GM12874 (cell line): ENCODE results near the gene NHERF2.

Source experiments
- CTCF ChIP-seq: IDR thresholded peaks from 2 replicates; pipeline ENCODE4 v1.5.1; 2011; ENCODE audit warnings: low read depth, mild to moderate bottlenecking, control low read depth, low read length, moderate library complexity; ENCODE audit not compliant: insufficient read depth

NHERF2 gene

GRCh38 chr16:2086106-2086742, 59.5 kb downstream of the NHERF2 start:
- TF ChIP-seq CTCF: no peak

GRCh38 chr16:2086812-2087747, 60.4 kb downstream of the NHERF2 start:
- no peak for TF ChIP-seq CTCF

- no peak for TF ChIP-seq CTCF
Measured at GRCh38 chr16:2087748-2088631, 61.3 kb downstream of the NHERF2 start.
